Limb (tissue), 2 donors: ENCODE data around the gene CADM3.

ENCODE experiments used
- DNase-seq, 2 donors: peaks; one replicate each; pipeline ENCODE4 v3.0.0-alpha.2; 2016; ENCODE audit errors: extremely low spot score in 2 of 2

Gene CADM3, protein sequence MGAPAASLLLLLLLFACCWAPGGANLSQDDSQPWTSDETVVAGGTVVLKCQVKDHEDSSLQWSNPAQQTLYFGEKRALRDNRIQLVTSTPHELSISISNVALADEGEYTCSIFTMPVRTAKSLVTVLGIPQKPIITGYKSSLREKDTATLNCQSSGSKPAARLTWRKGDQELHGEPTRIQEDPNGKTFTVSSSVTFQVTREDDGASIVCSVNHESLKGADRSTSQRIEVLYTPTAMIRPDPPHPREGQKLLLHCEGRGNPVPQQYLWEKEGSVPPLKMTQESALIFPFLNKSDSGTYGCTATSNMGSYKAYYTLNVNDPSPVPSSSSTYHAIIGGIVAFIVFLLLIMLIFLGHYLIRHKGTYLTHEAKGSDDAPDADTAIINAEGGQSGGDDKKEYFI

DNA sequence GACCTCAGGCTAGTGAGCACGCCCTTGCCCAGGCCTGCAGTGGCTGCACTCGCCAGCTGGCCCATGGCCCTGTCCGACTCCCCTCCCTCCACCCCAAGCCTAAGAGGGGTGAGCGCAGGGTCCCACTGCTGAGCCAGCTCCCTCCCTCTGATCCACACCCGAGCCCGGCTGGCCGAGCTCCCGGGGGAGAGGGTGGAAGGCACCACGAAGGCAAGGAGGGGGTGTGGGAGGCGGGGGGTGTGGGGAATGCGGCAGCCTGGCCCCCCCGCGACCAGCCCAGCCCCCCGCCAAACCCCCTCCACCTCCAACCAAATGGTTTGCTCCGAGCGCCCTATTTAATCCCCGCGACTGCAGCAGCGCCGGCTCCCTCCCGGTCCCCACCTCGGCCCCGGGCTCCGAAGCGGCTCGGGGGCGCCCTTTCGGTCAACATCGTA is at the start of gene CADM3:
Gene CADM3 (plus strand): TSS at position 362 of the 434 bp plus-strand sequence. CDS start 151 bp downstream, outside the sequence.
- DNase-seq, result peak in 1 of 2 donors; percentile 79

DNA sequence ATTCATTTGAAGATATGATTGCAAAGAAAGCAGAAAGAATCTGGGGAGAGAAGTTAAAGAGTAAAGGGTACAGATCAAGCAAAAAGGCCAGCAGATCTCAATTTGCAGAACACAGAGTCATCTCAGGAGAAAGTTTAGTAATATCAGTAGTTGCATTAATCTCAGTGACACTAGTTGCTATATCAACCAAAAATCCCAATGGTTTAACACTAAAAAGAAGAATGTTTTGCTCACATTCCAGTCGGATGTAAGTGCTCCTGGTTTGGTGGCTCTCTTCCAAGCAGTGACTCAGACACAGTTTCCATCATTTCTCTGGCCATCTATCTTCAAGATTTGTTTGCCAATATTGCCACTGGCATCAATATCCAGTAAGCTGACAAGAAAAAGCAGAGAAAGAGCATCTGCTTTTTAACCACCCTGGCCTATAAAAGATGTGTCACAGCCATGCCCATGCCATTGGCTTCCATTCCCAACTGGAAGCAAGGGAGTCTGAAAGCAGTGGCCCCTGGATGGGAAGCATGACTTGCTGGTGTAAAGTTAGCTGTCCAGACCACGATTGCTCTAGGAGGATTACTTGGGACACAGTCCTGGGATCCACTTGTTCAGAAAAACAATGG is 49.3 kb upstream of the CADM3 start:
- DNase-seq, result no peak

DNA sequence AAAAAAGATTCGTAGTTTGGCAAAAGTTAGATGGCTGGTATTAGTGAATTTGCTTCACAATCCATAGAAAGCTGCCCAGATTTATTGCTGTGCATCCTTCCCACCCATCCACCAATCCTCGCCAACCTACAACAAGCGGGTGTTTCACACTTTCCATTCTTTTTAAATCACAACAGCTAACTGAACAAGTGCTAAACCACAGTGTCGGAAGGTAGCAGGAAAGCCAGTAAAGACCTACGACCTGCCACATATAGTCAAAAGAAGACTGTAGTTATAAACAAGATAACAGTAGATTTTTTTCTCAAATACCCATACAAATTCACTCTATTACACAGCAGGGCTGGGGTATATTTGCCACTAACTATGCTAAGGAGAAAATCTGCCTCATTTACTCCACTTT is 47.8 kb upstream of the CADM3 start:
- no peak for DNase-seq

DNA sequence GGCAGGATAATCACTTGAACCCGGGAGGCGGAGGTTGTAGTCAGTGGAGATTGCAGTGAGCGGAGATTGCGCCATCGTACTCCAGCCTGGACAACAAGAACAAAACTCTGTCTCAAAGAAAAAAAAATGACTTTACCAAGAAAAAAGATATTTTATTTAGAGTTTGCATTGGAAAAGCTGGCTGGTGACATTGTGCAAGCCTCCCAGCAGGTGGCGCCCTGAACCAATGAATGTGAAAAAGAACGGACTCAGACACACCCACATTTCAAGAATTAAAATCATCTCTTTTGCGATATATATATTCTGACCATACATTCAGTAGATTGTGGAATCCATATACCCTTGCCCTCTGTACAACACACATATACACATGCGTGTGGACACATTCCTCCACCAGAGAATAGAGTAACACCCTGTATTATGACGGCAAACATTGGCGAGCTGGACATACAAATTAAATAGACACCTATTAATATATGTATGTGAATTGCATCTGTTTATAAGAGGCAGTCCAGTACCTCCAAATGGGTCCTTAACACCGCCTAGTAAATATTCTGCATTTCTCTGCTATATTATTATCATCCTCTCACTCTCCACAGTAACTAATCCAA is 39.0 kb upstream of the CADM3 start:
- peak; percentile 26 to 78 for DNase-seq

DNA sequence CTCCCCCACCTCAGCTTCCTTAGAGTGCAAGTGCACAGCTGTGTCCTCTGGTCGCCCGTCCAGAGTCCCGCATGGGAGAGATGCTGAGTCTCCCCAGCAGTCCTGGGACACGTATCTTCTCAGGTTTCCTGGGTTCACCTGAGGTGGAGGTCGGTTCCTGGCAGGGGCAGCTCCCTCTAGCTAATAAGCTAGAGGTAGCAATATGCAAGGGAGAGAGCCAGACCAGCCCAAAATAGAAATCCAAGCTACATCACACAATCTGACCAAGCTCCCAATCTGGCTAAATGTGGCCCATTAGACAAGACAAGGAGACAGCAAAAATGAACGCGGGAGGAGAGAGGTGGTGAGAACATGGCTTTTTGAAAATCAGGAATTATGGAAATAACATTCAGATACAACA is 30.9 kb upstream of the CADM3 start:
- no peak for DNase-seq

DNA sequence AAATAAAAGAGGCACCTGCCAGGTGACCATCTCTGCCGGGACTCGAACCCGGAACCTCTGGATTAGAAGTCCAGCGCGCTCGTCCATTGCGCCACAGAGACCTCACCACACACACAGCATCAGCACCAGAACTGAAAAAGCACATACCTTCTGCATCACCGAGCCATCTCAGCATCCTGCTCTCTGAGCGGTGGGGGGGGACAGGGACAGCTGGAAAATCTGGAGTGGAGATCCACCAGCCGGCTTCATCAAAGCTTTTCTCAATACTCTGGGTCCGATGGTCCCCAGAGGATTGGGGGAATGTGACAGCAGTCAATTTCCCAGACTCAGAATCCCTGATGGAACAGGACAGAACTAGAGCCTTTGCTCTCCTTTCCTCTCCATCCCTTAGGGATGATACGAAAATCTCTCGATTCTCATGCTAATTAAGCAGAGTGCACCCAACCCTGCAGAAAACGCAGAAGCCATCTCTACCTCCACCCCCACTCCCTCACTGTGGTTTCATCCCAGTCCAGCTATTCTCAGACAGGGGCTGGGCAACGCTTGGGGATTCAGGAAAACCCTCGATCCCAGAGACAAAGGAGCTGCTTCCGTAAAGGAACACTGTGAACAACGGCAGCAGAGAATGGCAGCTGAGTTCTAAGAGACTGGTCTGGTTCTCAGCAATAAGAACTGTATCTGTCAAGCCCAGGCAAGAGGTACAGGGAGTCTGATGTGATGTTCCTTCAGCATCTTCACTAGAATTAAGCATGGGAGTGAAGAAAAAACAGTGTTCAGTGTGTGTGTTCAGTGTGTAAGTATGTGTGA is 29.6 kb upstream of the CADM3 start:
- DNase-seq, result peak in 1 of 2 donors; percentile 84

DNA sequence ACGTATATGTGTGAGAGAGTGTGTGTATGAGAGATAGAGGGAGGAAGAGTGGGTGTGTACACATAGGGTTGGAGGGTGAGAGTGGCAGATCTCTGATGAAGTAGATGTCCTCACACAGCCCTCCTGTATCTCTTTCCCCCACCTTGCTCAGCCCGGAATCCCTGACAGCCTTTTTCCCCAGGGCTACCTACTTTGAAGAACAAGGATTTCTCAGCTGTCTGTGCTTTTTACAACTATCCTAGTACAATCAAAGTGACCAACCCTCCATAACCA is 29.1 kb upstream of the CADM3 start:
- DNase-seq, result no peak

DNA sequence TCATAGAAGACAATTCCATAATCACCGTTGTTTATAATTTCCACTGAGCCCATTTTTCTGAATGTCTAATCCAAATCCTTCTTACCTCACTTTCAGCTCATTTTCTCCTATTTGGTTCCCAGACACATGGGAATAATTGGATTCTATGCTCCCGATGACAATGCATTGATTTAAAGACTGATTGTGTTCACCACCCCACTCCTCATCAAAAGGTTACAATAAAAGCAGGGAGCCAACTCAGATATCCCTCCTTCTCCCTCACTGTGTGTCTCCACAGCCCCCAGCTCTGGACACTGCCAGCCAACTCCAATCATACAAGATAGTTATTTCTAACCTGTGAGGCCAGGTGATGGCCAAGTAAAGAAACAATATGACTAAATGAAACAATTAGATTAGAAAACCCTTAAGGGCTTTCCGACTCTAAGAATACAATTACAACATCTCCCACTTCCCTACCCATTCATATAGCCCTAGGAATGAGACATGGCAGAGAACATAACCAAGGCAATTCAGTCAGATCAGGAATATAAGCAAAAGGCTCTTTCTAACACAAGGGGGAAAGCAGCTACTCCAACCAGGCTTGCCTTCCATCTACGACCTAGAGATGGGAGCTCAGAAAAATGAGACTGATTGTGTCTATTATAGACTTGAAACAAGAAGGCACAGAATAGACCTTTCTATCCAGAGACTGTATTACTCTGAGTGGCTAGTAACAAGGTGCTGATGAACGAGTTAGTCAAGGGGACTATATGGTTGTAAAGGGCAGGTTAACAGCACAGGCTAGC is 28.5 kb upstream of the CADM3 start:
- DNase-seq, result no peak

DNA sequence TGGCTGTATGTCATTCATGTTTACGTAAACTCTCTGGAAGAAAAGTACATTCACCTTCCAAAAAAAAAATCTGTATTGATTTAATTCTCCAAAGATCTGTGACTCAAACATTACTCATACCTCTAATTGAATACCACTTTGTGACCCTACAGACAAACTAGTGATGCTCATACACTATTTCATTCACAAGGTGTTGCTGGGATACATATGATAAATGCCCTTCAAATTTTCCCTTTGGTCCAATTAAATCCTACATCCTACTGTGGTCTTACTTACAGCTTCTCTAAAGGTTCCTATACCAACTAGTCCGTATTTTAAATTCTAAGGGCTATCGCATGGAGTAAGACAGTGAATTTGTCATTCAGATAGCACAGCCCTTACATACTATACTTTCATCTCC is 26.8 kb upstream of the CADM3 start:
- no peak for DNase-seq

DNA sequence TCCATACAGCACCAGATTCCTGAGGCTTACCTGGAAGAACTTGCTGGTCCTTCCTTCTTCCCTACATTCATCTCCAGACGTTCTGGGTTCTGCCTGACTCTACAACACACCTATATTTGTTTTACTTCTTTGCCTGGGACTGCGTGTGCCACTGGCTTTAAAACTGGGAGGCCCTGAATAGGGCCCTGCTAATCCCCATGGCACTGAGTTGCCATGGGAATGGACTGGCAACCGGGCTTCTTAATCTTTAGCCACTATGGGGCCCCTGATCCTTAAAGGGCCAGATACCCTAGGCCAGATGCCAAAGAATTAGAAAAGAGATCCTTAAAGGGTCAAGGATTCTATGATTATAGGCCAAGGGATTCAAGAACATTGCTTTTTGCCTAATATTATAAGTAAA is 24.4 kb upstream of the CADM3 start:
- no peak for DNase-seq

DNA sequence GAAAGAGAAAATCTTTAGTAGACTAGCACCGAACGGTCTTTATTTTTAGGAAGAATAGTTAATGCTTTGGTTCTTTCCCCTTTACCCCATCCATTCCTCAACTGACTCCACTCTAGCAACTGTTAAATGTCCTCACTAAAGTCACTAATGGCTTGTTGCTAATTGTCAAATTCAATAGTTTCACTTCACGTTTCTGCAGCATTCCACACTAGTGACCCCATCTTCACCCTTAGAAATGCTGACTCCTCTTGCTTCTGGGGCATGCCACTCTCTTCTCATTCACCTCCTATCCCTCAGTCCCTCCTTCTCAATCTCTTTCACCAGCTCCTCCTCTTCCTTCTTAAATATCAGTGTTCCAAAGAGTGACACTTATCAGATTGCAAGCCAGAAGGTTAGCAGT is 19.4 kb upstream of the CADM3 start:
- DNase-seq, result no peak

DNA sequence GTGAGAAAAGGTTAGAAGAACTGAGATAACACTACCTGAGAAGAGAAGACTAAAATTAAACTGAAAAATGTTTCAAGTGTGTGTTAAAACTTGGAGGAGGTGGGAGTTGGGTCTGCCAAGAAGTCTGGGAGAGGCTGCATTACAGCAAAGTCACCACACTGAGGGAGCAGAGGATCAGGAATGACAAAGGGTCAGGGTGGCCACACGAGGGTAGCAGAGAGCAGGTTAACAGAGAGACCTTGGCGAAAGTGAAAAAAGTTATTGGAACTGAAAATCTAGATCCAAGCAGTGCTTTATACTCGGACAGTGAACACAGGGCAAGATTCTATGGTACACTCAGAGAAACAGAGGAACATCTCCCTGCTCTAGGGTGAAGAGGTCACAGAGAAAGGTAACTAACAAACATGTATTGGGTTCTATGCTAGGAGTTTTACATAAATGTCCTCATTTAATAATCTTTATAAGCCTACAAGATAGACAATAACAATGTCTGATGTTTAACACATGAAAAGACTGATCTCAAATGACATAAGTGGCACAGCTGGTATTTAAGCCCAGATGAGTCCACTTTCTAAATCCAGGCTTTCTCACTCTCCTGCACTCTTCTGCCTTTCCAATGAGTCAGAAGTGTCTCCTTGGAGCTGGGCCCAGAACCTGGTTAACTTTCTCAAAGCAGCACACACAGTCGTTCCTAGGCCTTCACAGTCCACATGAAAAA is 10.3 kb upstream of the CADM3 start:
- DNase-seq, result peak; percentile 82 to 85

DNA sequence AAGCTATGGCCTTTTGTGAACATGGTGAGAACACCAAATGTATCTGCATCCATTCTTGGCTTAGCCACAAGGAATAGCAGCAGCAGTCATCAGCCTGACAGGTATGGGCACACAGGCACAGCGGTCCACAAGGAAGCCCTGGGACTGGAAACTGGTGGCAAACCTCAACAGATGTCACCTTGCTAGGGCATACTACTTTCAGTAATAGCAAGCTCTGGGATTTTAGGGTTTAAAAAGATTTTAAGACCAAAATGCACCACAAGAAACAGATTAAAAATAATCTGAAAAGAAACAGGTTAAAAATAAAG is 9.7 kb upstream of the CADM3 start:
- no peak for DNase-seq

DNA sequence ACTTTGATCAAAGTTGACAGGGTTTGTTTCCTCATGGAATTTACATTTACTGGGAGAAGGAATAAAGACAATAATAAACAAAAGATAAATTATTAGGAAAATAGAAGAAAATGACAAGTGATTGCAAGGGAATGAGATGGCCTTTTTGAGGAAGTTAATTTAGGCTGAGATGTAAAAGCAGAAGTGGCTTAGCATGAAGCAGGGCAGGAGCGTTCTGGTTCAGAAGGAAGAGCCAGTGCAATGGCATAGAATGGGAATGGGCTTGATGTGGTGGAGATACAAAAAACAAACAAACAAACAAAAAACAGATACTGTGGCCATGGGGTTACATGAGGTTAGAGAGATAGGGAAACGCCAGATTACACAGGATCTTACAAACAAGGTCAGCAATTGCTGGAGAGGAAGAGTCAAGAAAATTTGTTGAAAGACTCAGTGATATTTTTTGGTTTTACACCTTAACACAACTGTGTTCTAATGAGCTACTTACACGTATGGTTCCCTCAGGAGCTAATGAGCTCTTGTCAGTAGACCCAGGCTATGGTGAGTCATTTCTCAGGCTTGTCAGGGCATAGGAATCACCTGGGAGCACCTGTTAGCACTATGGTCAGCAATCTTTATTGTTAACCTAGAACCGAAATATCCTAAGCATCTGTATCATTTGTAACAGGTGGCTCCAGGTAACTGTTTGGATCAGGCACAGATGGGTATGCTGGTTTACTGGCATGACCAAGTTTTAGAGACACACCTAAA is 8.7 kb upstream of the CADM3 start:
- DNase-seq, result no peak

DNA sequence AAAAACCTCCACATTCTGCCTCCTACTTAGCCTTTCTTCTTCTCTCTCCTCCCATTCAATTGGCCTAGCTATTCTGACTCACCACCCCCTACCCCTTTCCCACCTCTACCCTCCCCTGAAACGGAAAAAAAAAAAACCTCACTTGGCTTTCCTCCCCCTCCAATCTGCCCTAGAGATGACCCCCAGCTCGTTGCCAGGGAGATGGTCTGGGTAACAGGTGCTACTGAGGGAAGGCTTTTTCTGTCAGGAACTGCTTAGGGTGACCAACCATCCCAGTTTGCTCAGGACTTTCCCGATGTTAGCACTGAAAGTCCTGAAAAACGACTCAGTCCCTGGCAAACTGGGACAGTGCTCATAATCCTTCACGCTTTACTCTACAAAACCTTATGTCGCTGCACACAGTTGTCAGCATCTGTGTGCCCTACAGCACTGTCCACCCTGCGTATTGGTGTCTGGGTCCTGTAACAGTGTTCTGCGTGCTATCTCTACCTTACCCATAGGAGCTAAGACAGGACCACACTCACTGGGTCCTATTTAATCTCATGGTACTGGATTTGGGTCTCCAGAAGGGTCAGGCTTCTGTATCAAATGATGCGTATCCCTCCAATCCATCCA is 7.7 kb upstream of the CADM3 start:
- DNase-seq, result no peak

DNA sequence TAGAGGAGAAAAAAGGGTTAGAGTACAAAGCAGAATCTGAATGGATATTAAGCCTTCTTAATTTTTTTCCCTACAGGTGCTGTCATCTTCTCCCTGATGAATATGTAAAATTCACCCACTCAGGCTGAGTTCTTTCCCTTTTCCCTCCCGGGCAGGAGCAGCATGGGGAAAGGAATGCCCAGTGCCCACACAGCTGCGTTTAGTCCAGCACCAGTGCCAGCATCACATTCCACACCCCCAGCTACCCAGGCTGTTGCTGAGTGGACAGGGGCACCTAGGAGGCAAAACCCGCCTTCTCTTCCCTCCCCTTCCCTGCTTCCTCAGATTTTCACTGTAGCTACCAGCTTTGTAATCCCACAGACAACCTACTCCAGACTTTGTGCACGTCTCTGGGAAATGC is 3.4 kb upstream of the CADM3 start:
- DNase-seq, result no peak

DNA sequence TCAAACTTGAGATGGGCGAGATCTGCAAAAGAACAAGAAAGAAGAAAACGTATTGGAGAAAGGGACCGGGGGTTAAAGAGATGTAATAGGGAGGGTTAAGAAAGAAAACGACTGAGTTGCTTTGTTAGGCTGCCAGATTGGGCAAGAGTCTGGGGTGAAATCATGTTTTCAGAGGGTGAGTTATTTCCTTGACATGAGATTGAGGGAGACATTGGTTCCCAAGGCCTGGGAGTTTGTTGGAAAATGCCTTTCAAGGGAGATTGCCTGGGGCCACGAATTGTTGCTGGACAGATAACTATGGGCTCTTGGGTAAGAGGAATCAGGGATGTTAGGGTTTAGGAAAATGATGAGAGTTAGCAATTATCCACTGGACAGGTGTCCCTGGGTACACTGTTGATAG is 776 bp upstream of the CADM3 start:
- DNase-seq, result no peak

DNA sequence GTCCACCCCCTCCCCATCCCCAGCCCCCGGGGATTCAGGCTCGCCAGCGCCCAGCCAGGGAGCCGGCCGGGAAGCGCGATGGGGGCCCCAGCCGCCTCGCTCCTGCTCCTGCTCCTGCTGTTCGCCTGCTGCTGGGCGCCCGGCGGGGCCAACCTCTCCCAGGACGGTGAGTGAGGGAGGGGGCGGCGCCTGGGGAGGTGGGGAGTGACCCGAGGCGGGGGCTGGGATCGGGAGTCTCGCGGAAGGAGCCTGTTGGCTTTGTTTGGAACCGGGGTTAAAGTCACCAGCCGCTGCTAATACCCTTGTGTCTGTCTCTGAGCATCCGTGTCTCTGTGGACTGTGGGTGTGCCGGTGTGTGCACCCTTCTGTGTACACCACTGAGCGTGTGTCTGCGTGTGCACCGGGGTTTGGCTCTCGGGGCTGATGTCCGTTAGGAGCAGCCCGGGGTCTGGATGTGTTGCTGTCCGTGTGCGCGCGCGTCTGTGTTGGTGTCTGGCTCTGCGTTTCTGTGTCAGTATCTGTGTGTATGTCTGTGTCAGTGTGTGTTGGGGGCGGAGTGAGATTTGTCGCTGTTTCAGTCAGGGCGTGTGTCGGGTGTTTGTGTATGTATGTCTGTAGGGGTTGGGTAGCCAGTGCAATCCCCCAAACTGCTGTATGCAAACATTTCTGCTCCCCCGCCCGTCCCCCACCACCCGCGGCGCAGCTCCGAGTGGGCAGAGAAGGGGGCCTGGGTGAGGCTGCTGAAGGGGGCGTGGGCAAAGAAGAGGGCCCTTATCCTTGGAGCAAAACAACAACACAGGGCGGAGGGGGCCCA is 480 bp downstream of the CADM3 start:
- peak in 1 of 2 donors; percentile 50 for DNase-seq
